HepG2 (cell line): ENCODE data around the gene ENG. TPM values are rescaled to one million over a fixed set of nuclear protein-coding genes. Genes with fewer than 3 reads are reported as not detected.
A peak's percentile ranks its signal among the peaks of the same experiment; 100 is the strongest.

ENCODE experiments used
- BATF2 ChIP-seq: sonication (generic); formaldehyde crosslinking; IDR thresholded peaks from 2 replicates; pipeline ENCODE4 v1.8.0; 2022; ENCODE audit warnings: mild to moderate bottlenecking, missing genetic modification reagents, moderate library complexity
- CREM ChIP-seq, 2 experiments: sonication (generic) in 1 of 2; formaldehyde crosslinking in 1 of 2; IDR thresholded peaks; 2 replicates each; pipeline versions ENCODE4 v1.4.0 to v1.6.1; 2016 to 2020; ENCODE audit warnings: antibody characterized with exemption in 1 of 2, mild to moderate bottlenecking in 1 of 2, missing genetic modification reagents in 1 of 2
- EP300 ChIP-seq, 3 experiments: sonication (generic) in 1 of 3; formaldehyde crosslinking in 1 of 3; IDR thresholded peaks; 2 replicates each; pipeline versions ENCODE4 v1.5.1 to v1.6.1; 2011 to 2020; ENCODE audit warnings: low read depth in 2 of 3, low read length in 2 of 3, borderline replicate concordance in 1 of 3, improper control_type of control experiment in 1 of 3, mild to moderate bottlenecking in 1 of 3, missing genetic modification reagents in 1 of 3, moderate library complexity in 1 of 3
- GRHL1 ChIP-seq: sonication (generic); formaldehyde crosslinking; conservative IDR thresholded peaks from 2 replicates; pipeline ENCODE4 v1.8.0; 2022; ENCODE audit warnings: missing genetic modification reagents
- IRX3 ChIP-seq: sonication (generic); formaldehyde crosslinking; IDR thresholded peaks from 2 replicates; pipeline ENCODE4 v1.8.1; 2023; ENCODE audit warnings: mild to moderate bottlenecking, low read depth, missing genetic modification reagents, borderline replicate concordance
- ISX ChIP-seq: sonication (generic); formaldehyde crosslinking; conservative IDR thresholded peaks from 2 replicates; pipeline ENCODE4 v1.5.0; 2020; ENCODE audit warnings: missing genetic modification reagents
- NFRKB ChIP-seq: fragments of 450-650 bp; IDR thresholded peaks from 2 replicates; pipeline ENCODE4 v1.6.1; 2017
- NKX3-1 ChIP-seq: sonication (generic); formaldehyde crosslinking; IDR thresholded peaks from 2 replicates; pipeline ENCODE4 v1.5.0; 2020; ENCODE audit warnings: missing genetic modification reagents
- NR2C2 ChIP-seq: sonication (generic); formaldehyde crosslinking; IDR thresholded peaks from 2 replicates; pipeline ENCODE4 v1.4.0; 2020; ENCODE audit warnings: missing genetic modification reagents, mild to moderate bottlenecking, moderate library complexity, borderline replicate concordance
- RFX5 ChIP-seq: IDR thresholded peaks from 2 replicates; pipeline ENCODE4 v1.6.1; 2011; ENCODE audit warnings: low read depth, low read length, improper control_type of control experiment
- SRSF1 ChIP-seq: fragments of 200-400 bp; formaldehyde crosslinking; optimal IDR thresholded peaks from 2 replicates; pipeline ENCODE3; 2017; ENCODE audit warnings: mild to moderate bottlenecking, low read depth, low read length, moderate library complexity
- SRSF9 ChIP-seq: fragments of 200-400 bp; formaldehyde crosslinking; IDR thresholded peaks from 2 replicates; pipeline ENCODE4 v1.6.1; 2018; ENCODE audit warnings: borderline replicate concordance, mild to moderate bottlenecking, low read depth, low read length; ENCODE audit not compliant: insufficient read depth, poor library complexity, severe bottlenecking
- ZNF3 ChIP-seq: IDR thresholded peaks from 2 replicates; pipeline ENCODE4 v1.7.0; 2017; ENCODE audit warnings: inconsistent platforms
- ZNF530 ChIP-seq: sonication (generic); formaldehyde crosslinking; IDR thresholded peaks from 2 replicates; pipeline ENCODE4 v1.5.0; 2020; ENCODE audit warnings: low read depth, mild to moderate bottlenecking, missing genetic modification reagents
- ZNF646 ChIP-seq: sonication (generic); formaldehyde crosslinking; IDR thresholded peaks from 2 replicates; pipeline ENCODE4 v1.9.0; 2021; ENCODE audit warnings: mild to moderate bottlenecking, missing genetic modification reagents
- ZSCAN21 ChIP-seq: sonication (generic); formaldehyde crosslinking; IDR thresholded peaks from 2 replicates; pipeline ENCODE4 v1.8.0; 2022; ENCODE audit warnings: mild to moderate bottlenecking, missing genetic modification reagents, moderate library complexity, borderline replicate concordance
- polyA plus RNA-seq, 8 experiments: library from polyadenylated mRNA; depleted of rRNA in 3 of 8; stranded (reverse) in 7 of 8; unstranded in 1 of 8; fragments of >200 nt; fragmentation: Illumina TruSeq in 4 of 8; extraction: Trizol in 4 of 8; gene quantifications; 2 replicates each; pipeline versions ENCODE4 v1.2.1 to v1.2.3, GENCODE V29; 2011 to 2016; ENCODE audit warnings: low read depth in 4 of 8, missing spikeins in 1 of 8, mixed read lengths in 1 of 8; ENCODE audit not compliant: insufficient read depth in 1 of 8
- total RNA-seq, 5 experiments: library from RNA; depleted of rRNA; stranded (reverse); fragments of >200 nt; fragmentation: Illumina TruSeq; extraction: Trizol; gene quantifications; 2 replicates each; pipeline ENCODE4 v1.2.3, GENCODE V29; 2016; ENCODE audit warnings: low read depth in 1 of 5
- TF ChIP-seq, protein P1 (sequence below): sonication (generic); formaldehyde crosslinking; IDR thresholded peaks from 2 replicates; pipeline ENCODE4 v1.5.0; 2020; ENCODE audit warnings: mild to moderate bottlenecking, missing genetic modification reagents, borderline replicate concordance

The ENG gene
- total and polyA plus RNA-seq, 2 of the 13 experiments (the other 11 are each of a cell fraction or from before 2014, with no cell fraction given): 0.02 to 1.1 TPM

GRCh38 chr9:127848756-127849504 lies 5.5 kb downstream of the ENG start (continued):
- TF ChIP-seq, protein P1, sequence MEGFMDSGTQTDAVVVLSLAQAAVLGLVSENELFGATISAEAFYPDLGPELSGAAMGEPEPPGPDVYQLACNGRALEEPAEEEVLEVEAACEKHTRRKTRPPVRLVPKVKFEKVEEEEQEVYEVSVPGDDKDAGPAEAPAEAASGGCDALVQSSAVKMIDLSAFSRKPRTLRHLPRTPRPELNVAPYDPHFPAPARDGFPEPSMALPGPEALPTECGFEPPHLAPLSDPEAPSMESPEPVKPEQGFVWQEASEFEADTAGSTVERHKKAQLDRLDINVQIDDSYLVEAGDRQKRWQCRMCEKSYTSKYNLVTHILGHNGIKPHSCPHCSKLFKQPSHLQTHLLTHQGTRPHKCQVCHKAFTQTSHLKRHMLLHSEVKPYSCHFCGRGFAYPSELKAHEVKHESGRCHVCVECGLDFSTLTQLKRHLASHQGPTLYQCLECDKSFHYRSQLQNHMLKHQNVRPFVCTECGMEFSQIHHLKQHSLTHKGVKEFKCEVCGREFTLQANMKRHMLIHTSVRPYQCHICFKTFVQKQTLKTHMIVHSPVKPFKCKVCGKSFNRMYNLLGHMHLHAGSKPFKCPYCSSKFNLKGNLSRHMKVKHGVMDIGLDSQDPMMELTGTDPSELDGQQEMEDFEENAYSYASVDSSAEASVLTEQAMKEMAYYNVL (CRISPR knock-in tag): peak; percentile 60; the same call in 1 of the 2 replicates
- TF ChIP-seq NFRKB (no peak), ZNF530 (CRISPR knock-in tag) (no peak), NR2C2 (CRISPR knock-in tag) (no peak), ZNF646 (CRISPR knock-in tag) (no peak), ZNF3 (CRISPR knock-in tag) (no peak), IRX3 (CRISPR knock-in tag) (no peak), NKX3-1 (no peak), RFX5 (no peak), SRSF9 (no peak), ISX (CRISPR knock-in tag) (no peak), SRSF1 (no peak), BATF2 (no peak), CREM (IDR thresholded peaks at IDR 0.05) (no peak), CREM (CRISPR knock-in tag; IDR thresholded peaks at IDR 0.05) (no peak), ZSCAN21 (CRISPR knock-in tag) (no peak), EP300 (IDR thresholded peaks at IDR 0.05; ENCODE audit: low read depth in 2 of 2, low read length in 2 of 2) (peak in 1 of 2 experiments; percentile 47; a peak in 1 of 4 replicates), EP300 (CRISPR knock-in tag; IDR thresholded peaks at IDR 0.05; ENCODE audit: borderline replicate concordance) (no peak), GRHL1 (no peak)
